ENCODE data around the gene CCNI. TPM values are rescaled to one million over a fixed set of nuclear protein-coding genes. Genes with fewer than 3 reads are reported as not detected.
"Not testable (repeated sequence)": the region's sequence is repeated elsewhere in the genome, so short reads cannot be mapped to it uniquely, and the experiment has no call there.

CCNI gene
- total and polyA plus RNA-seq, 2 experiments from 2014 or later: 121 to 166 TPM

GRCh38 chr4:77073106-77073809, 2.5 kb downstream of the CCNI start:
- no peak overlapping the region for H2AFZ ChIP-seq
- H3F3A ChIP-seq (ENCODE audit: insufficient read depth): peaks cover 35% of the 10 kb centered on the region
- peak overlapping the region; percentile 86 for H3K4me2 ChIP-seq (ENCODE audit: unreplicated experiment)
- 2% methylated on average over 3 of the region's 3 CpGs for WGBS, 2 experiments (ENCODE audit: low coverage in 1 of 2, low lambda C conversion rate in 2 of 2, missing lambda C conversion rate in 2 of 2)
- peak overlapping the region; percentile 92 for H3K4me3 ChIP-seq
- no peaks in the 10 kb centered on the region for H3K27me3 ChIP-seq (replicated peaks; ENCODE audit: insufficient read depth)
- no peaks in the 10 kb centered on the region for H3K9me3 ChIP-seq (ENCODE audit: low read depth)
- H3K9me2 ChIP-seq (ENCODE audit: insufficient read depth): no peaks in the 10 kb centered on the region
- peak overlapping the region; percentile 99 for H3K27ac ChIP-seq
- DNase-seq: peak; percentile 60
- peaks cover 3% of the 10 kb centered on the region; the same call in 1 of the 2 replicates for H3K36me3 ChIP-seq (ENCODE audit: low read depth)
- H3K79me2 ChIP-seq (ENCODE audit: insufficient read depth): peaks cover 90% of the 10 kb centered on the region
- no peak for TF ChIP-seq EZH2phosphoT487 (IDR thresholded peaks at IDR 0.05; ENCODE audit: insufficient read depth, low read depth)
- no peak for TF ChIP-seq EZH2 (IDR thresholded peaks at IDR 0.05; ENCODE audit: insufficient read depth, poor library complexity, severe bottlenecking)
- H4K20me1 ChIP-seq (ENCODE audit: insufficient read depth): peaks cover 31% of the 10 kb centered on the region; the same call in 1 of the 2 replicates
- peaks cover 35% of the 10 kb centered on the region for H3K4me1 ChIP-seq (ENCODE audit: insufficient read depth)
- peak overlapping the region; percentile 99 for H3K9ac ChIP-seq
- in situ Hi-C loops (cut with MboI): no loop called here

GRCh38 chr4:77072195-77072753, 3.5 kb downstream of the CCNI start:
- DNase-seq: no peak
- H3K79me2 ChIP-seq (ENCODE audit: insufficient read depth): peaks cover 91% of the 10 kb centered on the region
- peaks cover 31% of the 10 kb centered on the region; the same call in 1 of the 2 replicates for H4K20me1 ChIP-seq (ENCODE audit: insufficient read depth)
- H3K9me3 ChIP-seq (ENCODE audit: low read depth): no peaks in the 10 kb centered on the region
- no peaks in the 10 kb centered on the region for H3K9me2 ChIP-seq (ENCODE audit: insufficient read depth)
- peaks cover 34% of the 10 kb centered on the region for H3K4me1 ChIP-seq (ENCODE audit: insufficient read depth)
- WGBS, 2 experiments (ENCODE audit: low coverage in 1 of 2, low lambda C conversion rate in 2 of 2, missing lambda C conversion rate in 2 of 2): 64 to 69% methylated on average over 5 of the region's 5 CpGs
- TF ChIP-seq EZH2phosphoT487 (IDR thresholded peaks at IDR 0.05; ENCODE audit: insufficient read depth, low read depth) (no peak), EZH2 (IDR thresholded peaks at IDR 0.05; ENCODE audit: insufficient read depth, poor library complexity, severe bottlenecking) (no peak)
- peaks cover 3% of the 10 kb centered on the region; the same call in 1 of the 2 replicates for H3K36me3 ChIP-seq (ENCODE audit: low read depth)
- H2AFZ ChIP-seq: no peak overlapping the region
- peak overlapping the region; percentile 99 for H3K9ac ChIP-seq
- peak overlapping the region; percentile 86 for H3K4me2 ChIP-seq (ENCODE audit: unreplicated experiment)
- in situ Hi-C loops (cut with MboI): no loop called here
- peak overlapping the region; percentile 92 for H3K4me3 ChIP-seq
- no peaks in the 10 kb centered on the region for H3K27me3 ChIP-seq (replicated peaks; ENCODE audit: insufficient read depth)
- peaks cover 35% of the 10 kb centered on the region for H3F3A ChIP-seq (ENCODE audit: insufficient read depth)
- 0 out of 2 replicates have a peak overlapping the region, but pooled peaks have one; percentile 4 for H3K27ac ChIP-seq

GRCh38 chr4:77069514-77069913, 6.3 kb downstream of the CCNI start:
- H3K4me3 ChIP-seq; H3K9me2 ChIP-seq (ENCODE audit: insufficient read depth); H2AFZ ChIP-seq; H3K9ac ChIP-seq; H3K9me3 ChIP-seq (ENCODE audit: low read depth); DNase-seq; in situ Hi-C loops (cut with MboI); H3K27ac ChIP-seq; H3K27me3 ChIP-seq (replicated peaks; ENCODE audit: insufficient read depth); H3K4me2 ChIP-seq (ENCODE audit: unreplicated experiment): not testable (repeated sequence)
- peaks cover 14% of the 10 kb centered on the region for H3K36me3 ChIP-seq (ENCODE audit: low read depth)
- H4K20me1 ChIP-seq (ENCODE audit: insufficient read depth): peaks cover 38% of the 10 kb centered on the region
- peaks cover 43% of the 10 kb centered on the region for H3K4me1 ChIP-seq (ENCODE audit: insufficient read depth)
- H3F3A ChIP-seq (ENCODE audit: insufficient read depth): peaks cover 47% of the 10 kb centered on the region
- 92 to 97% methylated on average over 2 to 3 of the region's 3 CpGs for WGBS, 2 experiments (ENCODE audit: low coverage in 1 of 2, low lambda C conversion rate in 2 of 2, missing lambda C conversion rate in 2 of 2)
- peaks cover 100% of the 10 kb centered on the region for H3K79me2 ChIP-seq (ENCODE audit: insufficient read depth)

- in situ Hi-C loops (cut with MboI): no loop called here
- no peak overlapping the region for H3K4me2 ChIP-seq (ENCODE audit: unreplicated experiment)
- no peaks in the 10 kb centered on the region for H3K9me2 ChIP-seq (ENCODE audit: insufficient read depth)
- H3K9ac ChIP-seq: no peak overlapping the region
- H2AFZ ChIP-seq: no peak overlapping the region
- H3K27ac ChIP-seq: peak overlapping the region; percentile 13; the same call in 1 of the 2 replicates
- H3K79me2 ChIP-seq (ENCODE audit: insufficient read depth): peaks cover 100% of the 10 kb centered on the region
- no peak overlapping the region for H3K4me3 ChIP-seq
- 93 to 94% methylated on average over 1 of the region's 1 CpG for WGBS, 2 experiments (ENCODE audit: low coverage in 1 of 2, low lambda C conversion rate in 2 of 2, missing lambda C conversion rate in 2 of 2)
- no peaks in the 10 kb centered on the region for H3K9me3 ChIP-seq (ENCODE audit: low read depth)
- H4K20me1 ChIP-seq (ENCODE audit: insufficient read depth): peaks cover 14% of the 10 kb centered on the region
- peaks cover 36% of the 10 kb centered on the region for H3K36me3 ChIP-seq (ENCODE audit: low read depth)
- peaks cover 16% of the 10 kb centered on the region; the same call in 1 of the 2 replicates for H3K4me1 ChIP-seq (ENCODE audit: insufficient read depth)
- H3K27me3 ChIP-seq (replicated peaks; ENCODE audit: insufficient read depth): no peaks in the 10 kb centered on the region
- H3F3A ChIP-seq (ENCODE audit: insufficient read depth): peaks cover 38% of the 10 kb centered on the region
- TF ChIP-seq EZH2phosphoT487 (IDR thresholded peaks at IDR 0.05; ENCODE audit: insufficient read depth, low read depth): no peak
- TF ChIP-seq EZH2 (IDR thresholded peaks at IDR 0.05; ENCODE audit: insufficient read depth, poor library complexity, severe bottlenecking): no peak
- peak; percentile 48 for DNase-seq
Measured at GRCh38 chr4:77065382-77065781, 10.4 kb downstream of the CCNI start.
